22Rv1 (cell line): ENCODE data around the gene NBEAL2.

Source experiments
- H3K27ac ChIP-seq: fragments of 450-650 bp; 2 replicates; pipeline ENCODE4 v1.5.1; 2017
- CTCF ChIP-seq: fragments of 450-650 bp; IDR thresholded peaks from 2 replicates; pipeline ENCODE4 v1.5.1; 2017; ENCODE audit warnings: mild to moderate bottlenecking
- ZFX ChIP-seq: fragments of 450-650 bp; IDR thresholded peaks from 2 replicates; pipeline ENCODE4 v1.6.1; 2017; ENCODE audit warnings: antibody characterized with exemption, borderline replicate concordance

NBEAL2 gene

GRCh38 chr3:46968783-46969428 is 10.6 kb upstream of the NBEAL2 start:
- no peak for TF ChIP-seq CTCF
- no peak for TF ChIP-seq ZFX
- no peak overlapping the region for H3K27ac ChIP-seq

GRCh38 chr3:46970391-46971091 is 8.9 kb upstream of the NBEAL2 start:
- TF ChIP-seq ZFX: no peak
- no peak for TF ChIP-seq CTCF
- H3K27ac ChIP-seq: no peak overlapping the region

- TF ChIP-seq CTCF (no peak), ZFX (no peak)
- H3K27ac ChIP-seq: no peak overlapping the region
Observed at GRCh38 chr3:46971151-46971550, 8.3 kb upstream of the NBEAL2 start.

GRCh38 chr3:46971742-46972141 is 7.7 kb upstream of the NBEAL2 start:
- no peak overlapping the region for H3K27ac ChIP-seq
- TF ChIP-seq CTCF: no peak
- no peak for TF ChIP-seq ZFX

GRCh38 chr3:46972396-46972795 is 7.1 kb upstream of the NBEAL2 start:
- H3K27ac ChIP-seq: no peak overlapping the region
- no peak for TF ChIP-seq ZFX
- TF ChIP-seq CTCF: no peak

GRCh38 chr3:46974421-46975171 is 4.9 kb upstream of the NBEAL2 start:
- no peak for TF ChIP-seq CTCF
- TF ChIP-seq ZFX: no peak
- no peak overlapping the region for H3K27ac ChIP-seq
